ENCODE data around the gene SRC.

The SRC gene

DNA sequence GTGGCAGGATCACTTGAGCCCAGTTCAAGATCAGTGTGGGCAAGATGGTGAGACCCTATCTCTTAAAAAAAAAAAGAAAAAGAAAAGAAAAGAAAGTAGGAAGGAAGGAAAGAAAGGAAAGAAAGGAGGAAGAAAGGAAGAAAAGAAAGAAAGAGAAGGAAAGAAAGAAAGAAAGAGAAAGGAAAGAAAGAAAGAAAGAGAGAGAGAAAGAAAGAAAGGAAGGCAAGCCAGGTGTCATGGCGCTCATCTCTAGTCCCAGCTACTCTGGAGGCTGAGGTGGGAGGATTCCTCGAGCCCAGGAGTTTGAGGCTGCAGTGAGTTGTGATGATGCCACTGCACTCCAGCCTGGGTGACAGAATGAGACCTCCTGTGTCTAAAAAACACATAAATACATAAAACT lies 11.5 kb upstream of the SRC start:
- H3K36me3 ChIP-seq (ENCODE audit: insufficient read depth, low read length) = no peaks in the 10 kb centered on the region
- H3K9me3 ChIP-seq (ENCODE audit: low read length) = no peaks in the 10 kb centered on the region
- H2AFZ ChIP-seq (ENCODE audit: low read length) = no peak overlapping the region
- no peaks in the 10 kb centered on the region for H3K9me2 ChIP-seq (ENCODE audit: low read depth, low read length)
- no peak overlapping the region for H3K4me2 ChIP-seq (ENCODE audit: low read length)
- H3K4me3 ChIP-seq (ENCODE audit: low read depth, low read length, poor library complexity, severe bottlenecking) = no peak overlapping the region
- no peaks in the 10 kb centered on the region; the same call in 1 of the 2 replicates for H3K27me3 ChIP-seq (ENCODE audit: insufficient read depth, low read length)
- no peaks in the 10 kb centered on the region for H3F3A ChIP-seq (ENCODE audit: insufficient read depth, low read length)
- H3K4me1 ChIP-seq (ENCODE audit: insufficient read depth, low read length, severe bottlenecking) = no peaks in the 10 kb centered on the region
- H4K20me1 ChIP-seq (ENCODE audit: insufficient read depth, low read length) = no peaks in the 10 kb centered on the region
- H3K27ac ChIP-seq (ENCODE audit: low read depth, low read length, poor library complexity, severe bottlenecking) = no peak overlapping the region
- TF ChIP-seq CTCF (IDR thresholded peaks at IDR 0.05; ENCODE audit: low read length) (no peak), EZH2 (IDR thresholded peaks at IDR 0.05; ENCODE audit: borderline replicate concordance, low read length) (no peak)
- H3K9ac ChIP-seq (ENCODE audit: low read length) = no peak overlapping the region
- no peaks in the 10 kb centered on the region for H3K79me2 ChIP-seq (ENCODE audit: insufficient read depth, low read length)

DNA sequence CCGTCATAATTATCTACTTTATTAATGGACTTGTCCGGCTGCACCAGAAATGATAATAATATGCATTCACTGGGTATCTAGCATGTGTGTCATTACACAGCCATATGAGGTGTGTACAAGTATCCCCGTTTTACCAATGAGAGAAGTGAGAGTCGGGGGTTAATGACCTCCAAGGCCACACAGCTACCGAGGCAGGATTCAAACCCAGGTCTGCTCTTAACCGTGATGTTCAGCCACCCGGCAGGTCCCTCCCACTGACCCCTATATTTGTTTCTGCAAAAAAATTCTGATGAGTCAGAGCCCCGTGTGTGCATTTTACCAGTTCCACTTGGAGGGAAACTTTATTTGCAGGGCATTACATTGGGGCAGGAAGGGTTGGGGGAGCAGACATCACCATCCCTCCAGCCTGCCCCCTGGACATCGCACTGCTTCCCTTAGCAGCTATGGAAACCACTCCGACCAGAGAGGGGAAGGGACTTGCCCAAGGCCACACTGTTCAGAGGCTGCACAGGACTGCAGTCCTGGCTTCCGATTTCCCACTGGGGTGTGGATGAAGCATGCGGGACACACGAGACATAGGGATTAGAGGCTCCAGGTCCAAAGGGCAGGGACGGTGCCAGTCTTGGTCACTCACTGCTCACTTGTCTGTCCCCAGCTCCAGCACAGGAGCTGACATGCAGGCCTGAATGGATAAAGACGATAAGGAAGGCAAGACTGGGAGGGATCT lies 10.1 kb upstream of the SRC start:
- no peaks in the 10 kb centered on the region for H3K36me3 ChIP-seq (ENCODE audit: insufficient read depth, low read length)
- no peaks in the 10 kb centered on the region for H3K9me2 ChIP-seq (ENCODE audit: low read depth, low read length)
- no peaks in the 10 kb centered on the region for H3K79me2 ChIP-seq (ENCODE audit: insufficient read depth, low read length)
- H2AFZ ChIP-seq (ENCODE audit: low read length) = no peak overlapping the region
- no peaks in the 10 kb centered on the region for H3K4me1 ChIP-seq (ENCODE audit: insufficient read depth, low read length, severe bottlenecking)
- H3K27me3 ChIP-seq (ENCODE audit: insufficient read depth, low read length) = no peaks in the 10 kb centered on the region; the same call in 1 of the 2 replicates
- no peaks in the 10 kb centered on the region for H3K9me3 ChIP-seq (ENCODE audit: low read length)
- no peak overlapping the region for H3K4me2 ChIP-seq (ENCODE audit: low read length)
- no peaks in the 10 kb centered on the region for H3F3A ChIP-seq (ENCODE audit: insufficient read depth, low read length)
- no peak overlapping the region for H3K27ac ChIP-seq (ENCODE audit: low read depth, low read length, poor library complexity, severe bottlenecking)
- no peak overlapping the region for H3K4me3 ChIP-seq (ENCODE audit: low read depth, low read length, poor library complexity, severe bottlenecking)
- no peak for TF ChIP-seq EZH2 (IDR thresholded peaks at IDR 0.05; ENCODE audit: borderline replicate concordance, low read length)
- TF ChIP-seq CTCF (IDR thresholded peaks at IDR 0.05; ENCODE audit: low read length) = no peak
- no peak overlapping the region for H3K9ac ChIP-seq (ENCODE audit: low read length)
- no peaks in the 10 kb centered on the region for H4K20me1 ChIP-seq (ENCODE audit: insufficient read depth, low read length)

DNA sequence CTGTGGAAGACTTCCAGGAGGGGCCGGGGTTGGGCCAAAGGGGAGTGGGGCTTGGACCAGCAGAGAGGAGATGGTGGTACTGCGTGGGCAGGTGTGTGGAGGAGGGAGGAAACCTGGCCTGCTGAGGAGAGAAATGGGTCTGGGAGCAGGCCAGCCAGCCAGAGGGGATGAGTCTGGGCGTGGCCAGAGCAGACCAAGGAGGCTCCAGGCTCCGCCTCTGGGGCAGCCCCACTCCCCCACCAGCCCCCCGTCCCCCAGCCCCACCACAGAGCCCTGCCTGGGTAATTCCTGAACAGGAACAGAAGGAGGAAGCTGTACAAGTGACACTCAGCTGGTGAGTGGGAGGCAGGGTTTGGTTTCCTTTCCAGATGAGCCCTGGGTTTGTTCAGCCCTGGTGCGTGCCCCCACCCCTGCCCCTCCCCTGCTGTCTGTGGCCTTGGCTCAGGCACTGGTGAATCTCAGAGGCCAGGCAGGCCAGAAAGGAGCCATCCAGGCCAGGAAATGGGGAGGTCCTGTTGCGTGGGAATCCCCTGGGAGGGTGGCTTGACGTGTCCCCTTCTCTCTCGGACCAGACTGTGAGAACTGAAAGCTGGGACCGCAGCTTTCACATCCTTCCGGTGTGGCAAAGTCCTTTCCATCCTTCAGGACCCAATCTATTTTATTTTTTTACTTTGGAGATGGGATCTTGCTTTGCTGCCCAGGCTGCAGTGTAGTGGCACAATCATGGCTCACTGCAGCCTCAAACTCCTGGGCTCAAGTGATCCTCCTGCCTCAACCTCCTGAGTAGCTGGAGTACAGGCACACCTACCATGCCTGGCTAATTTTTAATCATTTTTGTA lies 9.4 kb upstream of the SRC start:
- no peak overlapping the region for H3K9ac ChIP-seq (ENCODE audit: low read length)
- no peak for TF ChIP-seq EZH2 (IDR thresholded peaks at IDR 0.05; ENCODE audit: borderline replicate concordance, low read length)
- no peak for TF ChIP-seq CTCF (IDR thresholded peaks at IDR 0.05; ENCODE audit: low read length)
- no peaks in the 10 kb centered on the region for H3K36me3 ChIP-seq (ENCODE audit: insufficient read depth, low read length)
- H3K9me2 ChIP-seq (ENCODE audit: low read depth, low read length) = no peaks in the 10 kb centered on the region
- no peak overlapping the region for H3K4me2 ChIP-seq (ENCODE audit: low read length)
- H3K27me3 ChIP-seq (ENCODE audit: insufficient read depth, low read length) = no peaks in the 10 kb centered on the region; the same call in 1 of the 2 replicates
- no peaks in the 10 kb centered on the region for H3K79me2 ChIP-seq (ENCODE audit: insufficient read depth, low read length)
- no peak overlapping the region for H2AFZ ChIP-seq (ENCODE audit: low read length)
- no peaks in the 10 kb centered on the region for H4K20me1 ChIP-seq (ENCODE audit: insufficient read depth, low read length)
- H3K9me3 ChIP-seq (ENCODE audit: low read length) = no peaks in the 10 kb centered on the region
- no peak overlapping the region for H3K27ac ChIP-seq (ENCODE audit: low read depth, low read length, poor library complexity, severe bottlenecking)
- no peaks in the 10 kb centered on the region for H3K4me1 ChIP-seq (ENCODE audit: insufficient read depth, low read length, severe bottlenecking)
- no peak overlapping the region for H3K4me3 ChIP-seq (ENCODE audit: low read depth, low read length, poor library complexity, severe bottlenecking)
- no peaks in the 10 kb centered on the region for H3F3A ChIP-seq (ENCODE audit: insufficient read depth, low read length)

All from OCI-LY1 (cell line).